Subcutaneous adipose tissue (tissue), 4 donors: ENCODE measurements around the gene TRIOBP. TPM values are rescaled to one million over a fixed set of nuclear protein-coding genes. Genes with fewer than 3 reads are reported as not detected.

ENCODE experiments used
- CTCF ChIP-seq: fragments of 450-650 bp; IDR thresholded peaks from one replicate; pipeline ENCODE4 v1.5.1; 2016; ENCODE audit warnings: low read depth, mild to moderate bottlenecking, control low read depth, antibody characterized with exemption, moderate library complexity
- total RNA-seq, 4 donors: library from RNA; depleted of rRNA; stranded (reverse); fragments of >200 nt; gene quantifications; one replicate each; pipeline ENCODE4 v1.1.0, GENCODE V29; 2016

The TRIOBP gene
- total RNA-seq, 4 donors from 2014 or later, result 46.6 to 160 (median 77.6) TPM

DNA sequence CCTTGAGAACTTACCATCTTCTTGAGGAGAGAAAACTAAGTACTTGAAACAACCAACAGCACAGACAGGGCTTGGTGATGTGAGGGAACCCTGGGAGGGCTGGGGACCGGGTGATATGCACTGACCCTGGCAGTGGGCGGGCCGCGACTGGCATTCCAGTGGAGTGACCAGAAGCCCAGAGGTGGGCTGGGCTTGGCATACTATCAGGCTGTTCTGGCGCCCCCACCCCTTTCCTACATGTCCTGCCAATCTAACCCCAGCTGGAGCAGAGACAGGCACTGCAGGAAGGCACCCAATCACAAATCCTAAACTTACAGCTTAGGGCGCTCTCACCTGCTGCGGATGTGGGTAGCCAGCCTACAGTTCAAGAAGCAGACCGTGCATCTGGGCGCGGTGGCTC, 56.9 kb downstream of the TRIOBP start:
- TF ChIP-seq CTCF, result no peak

GRCh38 chr22:37757663-37758062, 60.8 kb downstream of the TRIOBP start:
- TF ChIP-seq CTCF, result no peak

DNA sequence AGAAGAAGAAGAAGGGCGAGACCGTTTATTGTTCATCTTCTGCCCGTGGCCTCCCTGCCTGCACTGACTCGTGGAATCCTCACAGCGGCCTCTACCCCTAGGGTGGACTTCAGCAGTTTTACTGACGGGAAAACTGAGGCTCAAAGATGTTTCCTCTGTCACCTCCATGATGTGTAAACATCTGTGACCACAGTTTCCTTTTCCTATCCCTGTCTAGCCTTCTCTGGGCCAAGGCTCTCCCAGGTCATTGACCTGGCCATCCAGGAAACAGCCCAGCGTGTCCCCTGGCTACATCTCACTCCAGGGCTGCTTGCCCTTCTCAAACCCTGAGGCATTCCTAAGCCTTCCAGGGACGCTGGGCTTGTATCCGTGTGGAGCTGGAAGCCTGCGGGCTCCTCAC, 61.8 kb downstream of the TRIOBP start:
- no peak for TF ChIP-seq CTCF

DNA sequence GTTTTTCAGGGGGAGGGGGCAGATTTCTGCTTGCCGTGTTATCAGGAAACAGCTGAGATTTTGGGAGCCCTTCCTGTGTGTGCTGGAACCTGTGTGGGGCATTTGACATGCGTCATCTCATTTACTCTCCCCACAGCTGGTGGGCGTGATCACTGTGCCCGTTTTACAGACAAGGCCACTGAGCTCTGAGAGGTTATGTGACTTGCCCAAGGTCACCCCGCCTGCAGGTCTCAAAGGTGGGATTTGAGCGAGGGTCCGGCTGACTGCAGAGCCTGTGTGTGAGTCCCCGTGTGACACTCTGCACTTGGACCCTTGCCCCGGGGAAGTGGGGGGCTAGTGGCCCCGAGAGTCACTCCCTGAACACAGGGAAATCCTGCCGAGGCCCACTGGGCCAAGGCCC, 62.4 kb downstream of the TRIOBP start:
- TF ChIP-seq CTCF, result no peak

DNA sequence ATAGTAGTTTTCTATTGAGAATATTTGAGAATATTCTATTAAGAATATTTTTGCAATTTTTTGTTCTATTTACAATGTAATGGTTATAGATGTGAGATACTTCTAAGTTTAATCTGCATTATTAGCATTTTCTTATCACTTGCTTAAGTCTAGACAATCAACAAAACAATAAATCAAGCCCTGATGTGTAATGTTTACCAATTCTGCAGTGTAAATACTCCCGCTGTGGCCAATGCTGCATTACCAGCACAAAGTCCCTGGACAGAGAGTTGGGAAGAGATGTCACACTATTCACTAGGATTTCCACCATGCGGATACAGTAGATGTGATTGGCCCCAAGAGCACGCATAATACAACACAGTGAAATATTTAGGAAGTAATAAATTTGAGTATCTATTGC, 63.3 kb downstream of the TRIOBP start:
- TF ChIP-seq CTCF, result no peak

DNA sequence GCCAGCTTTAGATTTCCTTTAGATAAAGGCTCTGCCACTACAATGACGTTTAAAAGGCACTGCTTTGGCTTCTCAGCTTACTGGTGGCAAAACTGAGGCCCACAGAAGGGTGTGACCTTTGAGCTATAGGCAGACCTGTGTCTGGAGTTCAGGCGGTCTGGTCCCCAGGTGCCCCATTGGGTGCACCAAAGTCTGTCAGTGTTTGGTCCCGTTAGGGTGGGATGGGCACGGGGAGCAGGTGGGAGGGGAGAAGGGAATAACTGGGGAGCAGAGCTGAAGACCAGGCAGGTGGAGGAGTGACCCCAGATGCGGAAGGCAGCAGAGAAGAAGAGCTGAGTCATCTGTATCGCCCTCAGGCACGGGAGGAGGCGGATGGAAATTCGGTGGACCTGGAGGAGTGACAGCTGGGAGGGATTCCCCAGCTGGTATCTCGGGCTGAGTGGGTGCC, 65.6 kb downstream of the TRIOBP start:
- TF ChIP-seq CTCF, result no peak

DNA sequence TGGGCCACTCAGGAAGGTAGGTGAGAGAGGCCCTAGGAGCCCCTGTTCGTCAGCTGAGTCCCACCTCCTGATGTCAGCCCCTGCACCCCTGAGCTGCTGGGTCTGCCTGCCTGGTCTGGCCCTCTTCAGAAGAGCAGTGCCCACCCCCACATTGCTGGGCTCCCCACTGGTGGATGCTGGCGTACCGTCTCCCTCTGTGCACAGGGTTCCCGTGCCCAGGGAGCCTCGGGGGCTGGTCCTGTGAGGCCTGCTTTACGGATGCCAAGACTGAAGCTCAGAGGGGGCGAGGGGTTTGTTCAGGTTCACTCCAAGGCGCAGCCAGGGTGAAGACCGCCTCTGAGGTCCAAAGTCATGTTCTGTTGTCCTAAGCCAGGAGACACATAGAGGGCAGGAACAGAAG, 66.2 kb downstream of the TRIOBP start:
- no peak for TF ChIP-seq CTCF
